ENCODE results near the gene CAPN8.

GRCh38 chr1:223710179-223711133 lies 45.0 kb upstream of the CAPN8 start:
- TF ChIP-seq, protein P1, sequence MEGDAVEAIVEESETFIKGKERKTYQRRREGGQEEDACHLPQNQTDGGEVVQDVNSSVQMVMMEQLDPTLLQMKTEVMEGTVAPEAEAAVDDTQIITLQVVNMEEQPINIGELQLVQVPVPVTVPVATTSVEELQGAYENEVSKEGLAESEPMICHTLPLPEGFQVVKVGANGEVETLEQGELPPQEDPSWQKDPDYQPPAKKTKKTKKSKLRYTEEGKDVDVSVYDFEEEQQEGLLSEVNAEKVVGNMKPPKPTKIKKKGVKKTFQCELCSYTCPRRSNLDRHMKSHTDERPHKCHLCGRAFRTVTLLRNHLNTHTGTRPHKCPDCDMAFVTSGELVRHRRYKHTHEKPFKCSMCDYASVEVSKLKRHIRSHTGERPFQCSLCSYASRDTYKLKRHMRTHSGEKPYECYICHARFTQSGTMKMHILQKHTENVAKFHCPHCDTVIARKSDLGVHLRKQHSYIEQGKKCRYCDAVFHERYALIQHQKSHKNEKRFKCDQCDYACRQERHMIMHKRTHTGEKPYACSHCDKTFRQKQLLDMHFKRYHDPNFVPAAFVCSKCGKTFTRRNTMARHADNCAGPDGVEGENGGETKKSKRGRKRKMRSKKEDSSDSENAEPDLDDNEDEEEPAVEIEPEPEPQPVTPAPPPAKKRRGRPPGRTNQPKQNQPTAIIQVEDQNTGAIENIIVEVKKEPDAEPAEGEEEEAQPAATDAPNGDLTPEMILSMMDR (IDR thresholded peaks at IDR 0.05) = no peak
- TF ChIP-seq POLR2A (IDR thresholded peaks at IDR 0.05) = no peak
